SK-N-SH (cell line): Measurements from ENCODE around the gene RAPH1.
"Not testable (repeated sequence)": the region's sequence is repeated elsewhere in the genome, so short reads cannot be mapped to it uniquely, and the experiment has no call there.

ENCODE experiments used
- CTCF ChIP-seq: fragments of 200-600 bp; sonication (generic); IDR thresholded peaks from 2 replicates; pipeline ENCODE4 v1.6.1; 2017; ENCODE audit warnings: antibody characterized with exemption, mild to moderate bottlenecking, moderate library complexity
- ELF1 ChIP-seq: IDR thresholded peaks from 2 replicates; pipeline ENCODE4 v1.4.0; 2012
- FOXM1 ChIP-seq: IDR thresholded peaks from 2 replicates; pipeline ENCODE4 v1.4.0; 2012; ENCODE audit warnings: low read depth, mild to moderate bottlenecking
- RCOR1 ChIP-seq: fragments of 150-350 bp; IDR thresholded peaks from 2 replicates; pipeline ENCODE4 v1.6.1; 2017; ENCODE audit warnings: antibody characterized with exemption, low read length
- USF1 ChIP-seq: IDR thresholded peaks from 2 replicates; pipeline ENCODE4 v1.4.0; 2012; ENCODE audit warnings: low read depth, borderline replicate concordance

GRCh38 chr2:203388153-203388552 lies 146.9 kb downstream of the RAPH1 start:
- not testable (repeated sequence) for TF ChIP-seq RCOR1, CTCF, USF1, FOXM1, ELF1
